Measurements from ENCODE around the gene LRRC17.

- no peak for TF ChIP-seq CTCF (IDR thresholded peaks at IDR 0.05; ENCODE audit: low read length)
- TF ChIP-seq EZH2 (IDR thresholded peaks at IDR 0.05; ENCODE audit: borderline replicate concordance, low read length): no peak
These were observed 38.5 kb upstream of the LRRC17 start for GRCh38 chr7:102874166-102874829.
